HG03095 (cell line): ENCODE results near the gene SYDE1.

Experiments used
- ATAC-seq: cut with Tn5 transposase; IDR thresholded peaks from one replicate; pipeline ENCODE4 v1.9.1; 2021; ENCODE audit warnings: moderate library complexity; ENCODE audit not compliant: unreplicated experiment

Gene SYDE1

GRCh38 chr19:15108145-15108844, 1.1 kb downstream of the SYDE1 start:
- no peak for ATAC-seq

- ATAC-seq: no peak
Measured at GRCh38 chr19:15108845-15109767, 1.9 kb downstream of the SYDE1 start.

GRCh38 chr19:15109768-15110417, 2.7 kb downstream of the SYDE1 start:
- no peak for ATAC-seq

- ATAC-seq: no peak
Measured at GRCh38 chr19:15110418-15110815, 3.2 kb downstream of the SYDE1 start.

GRCh38 chr19:15111758-15112157, 4.6 kb downstream of the SYDE1 start:
- no peak for ATAC-seq

- ATAC-seq: no peak
Measured at GRCh38 chr19:15112385-15112784, 5.2 kb downstream of the SYDE1 start.

GRCh38 chr19:15113245-15114152, 6.3 kb downstream of the SYDE1 start:
- no peak for ATAC-seq

- no peak for ATAC-seq
Measured at GRCh38 chr19:15114153-15114540, 6.9 kb downstream of the SYDE1 start.

- no peak for ATAC-seq
Measured at GRCh38 chr19:15115080-15115479, 7.9 kb downstream of the SYDE1 start.

GRCh38 chr19:15115762-15116615, 8.8 kb downstream of the SYDE1 start:
- ATAC-seq: no peak

- no peak for ATAC-seq
Measured at GRCh38 chr19:15116856-15117255, 9.7 kb downstream of the SYDE1 start.

- no peak for ATAC-seq
Measured at GRCh38 chr19:15118248-15118647, 11.0 kb downstream of the SYDE1 start.

- ATAC-seq: no peak
Measured at GRCh38 chr19:15118789-15119494, 11.7 kb downstream of the SYDE1 start.

GRCh38 chr19:15120135-15121026, 13.2 kb downstream of the SYDE1 start:
- ATAC-seq: no peak

- no peak for ATAC-seq
Measured at GRCh38 chr19:15122331-15123030, 15.3 kb downstream of the SYDE1 start.

GRCh38 chr19:15123031-15123890, 16.1 kb downstream of the SYDE1 start:
- ATAC-seq: no peak

- no peak for ATAC-seq
Measured at GRCh38 chr19:15123900-15124299, 16.7 kb downstream of the SYDE1 start.
